Brain microvascular endothelial cell (primary cell): ENCODE measurements around the gene MEX3D.

ENCODE experiments used
- DNase-seq: peaks from one replicate; pipeline ENCODE4 v3.0.0-alpha.2; 2020
- H3K27ac ChIP-seq: fragments of 250-450 bp; sonication (Bioruptor Pico); 2 replicates; pipeline ENCODE4 v1.5.1; 2020; ENCODE audit warnings: mild to moderate bottlenecking, moderate library complexity
- H3K27me3 ChIP-seq: fragments of 250-450 bp; sonication (Bioruptor Pico); replicated peaks from 2 replicates; pipeline ENCODE4 v1.5.1; 2020; ENCODE audit warnings: mild to moderate bottlenecking
- H3K36me3 ChIP-seq: fragments of 250-450 bp; sonication (Bioruptor Pico); replicated peaks from 2 replicates; pipeline ENCODE4 v1.5.1; 2020; ENCODE audit warnings: mild to moderate bottlenecking
- H3K4me3 ChIP-seq: 2 replicates; pipeline ENCODE4 v1.5.1; 2011; ENCODE audit warnings: low read depth, mild to moderate bottlenecking, control low read depth, low read length, moderate library complexity
- CTCF ChIP-seq: IDR thresholded peaks from 2 replicates; pipeline ENCODE4 v1.5.1; 2011; ENCODE audit warnings: low read depth, mild to moderate bottlenecking, moderate library complexity, low read length, control low read depth, inconsistent platforms; ENCODE audit errors: missing control alignments
- in situ Hi-C: cut with HindIII; loops from 2 replicates; pipeline ENCODE4 v1.10.0; 2017; ENCODE audit warnings: low sequenced_read_pairs, low pct_ligation_motif_present

MEX3D gene

GRCh38 chr19:1577929-1578618 lies 9.9 kb upstream of the MEX3D start:
- no peak overlapping the region for H3K27ac ChIP-seq
- no peaks in the 10 kb centered on the region for H3K27me3 ChIP-seq
- no peak for TF ChIP-seq CTCF
- in situ Hi-C loops = no loop called here
- DNase-seq = no peak
- peaks cover 34% of the 10 kb centered on the region for H3K36me3 ChIP-seq
- no peak overlapping the region for H3K4me3 ChIP-seq

- DNase-seq = no peak
- H3K4me3 ChIP-seq = no peak overlapping the region
- TF ChIP-seq CTCF = no peak
- in situ Hi-C loops = no loop called here
- H3K27me3 ChIP-seq = no peaks in the 10 kb centered on the region
- H3K27ac ChIP-seq = no peak overlapping the region
- H3K36me3 ChIP-seq = peaks cover 30% of the 10 kb centered on the region
Measured at GRCh38 chr19:1577090-1577928, 9.2 kb upstream of the MEX3D start.

- Histone ChIP-seq H3K4me3 (no peak overlapping the region), H3K27me3 (no peaks in the 10 kb centered on the region), H3K36me3 (peaks cover 30% of the 10 kb centered on the region), H3K27ac (no peak overlapping the region)
- DNase-seq = no peak
- in situ Hi-C loops = no loop called here
- TF ChIP-seq CTCF = no peak
Measured at GRCh38 chr19:1576242-1577089, 8.3 kb upstream of the MEX3D start.

GRCh38 chr19:1575323-1576241 lies 7.5 kb upstream of the MEX3D start:
- no peak overlapping the region for H3K4me3 ChIP-seq
- in situ Hi-C loops = no loop called here

More at GRCh38 chr19:1575323-1576241, 7.5 kb upstream of the MEX3D start:
- Histone ChIP-seq H3K36me3 (peaks cover 21% of the 10 kb centered on the region), H3K27ac (no peak overlapping the region), H3K27me3 (no peaks in the 10 kb centered on the region)
- no peak for TF ChIP-seq CTCF
- DNase-seq = no peak
